Tibial nerve (tissue), 4 donors: ENCODE measurements around the gene SPI1. TPM values are rescaled to one million over a fixed set of nuclear protein-coding genes. Genes with fewer than 3 reads are reported as not detected.

ENCODE experiments used
- DNase-seq, 2 donors: peaks; one replicate each; pipeline ENCODE4 v3.0.0-alpha.2; 2019; ENCODE audit warnings: low spot score in 2 of 2
- H3K27ac ChIP-seq, 4 donors: fragments of 200-600 bp; sonication (generic) in 3 of 4; one replicate each; pipeline ENCODE4 v1.5.1; 2017 to 2019; ENCODE audit warnings: mild to moderate bottlenecking in 1 of 4
- H3K27me3 ChIP-seq, 2 donors: fragments of 200-600 bp; sonication (generic) in 1 of 2; one replicate each; pipeline versions ENCODE4 v1.5.1 to v1.6.0; 2017 to 2019
- H3K36me3 ChIP-seq, 3 donors: fragments of 200-600 bp; sonication (generic); one replicate each; pipeline ENCODE4 v1.5.1; 2018 to 2019
- H3K4me1 ChIP-seq, 4 donors: fragments of 200-600 bp; sonication (generic) in 3 of 4; one replicate each; pipeline ENCODE4 v1.5.1; 2017 to 2019
- H3K4me3 ChIP-seq, 4 donors: fragments of 200-600 bp; sonication (generic) in 3 of 4; one replicate each; pipeline ENCODE4 v1.5.1; 2017 to 2019; ENCODE audit warnings: mild to moderate bottlenecking in 1 of 4, moderate library complexity in 1 of 4
- H3K9me3 ChIP-seq, 4 donors: fragments of 200-600 bp; sonication (generic) in 3 of 4; one replicate each; pipeline ENCODE4 v1.5.1; 2017 to 2019
- EP300 ChIP-seq, 2 donors: sonication (generic); formaldehyde crosslinking; IDR thresholded peaks; one replicate each; pipeline ENCODE4 v1.6.1; 2017; ENCODE audit warnings: antibody characterized with exemption in 2 of 2, mild to moderate bottlenecking in 1 of 2
- POLR2A ChIP-seq, 2 donors: fragments of 450-650 bp; IDR thresholded peaks; one replicate each; pipeline ENCODE4 v1.6.1; 2017; ENCODE audit warnings: antibody characterized with exemption in 2 of 2, mild to moderate bottlenecking in 2 of 2, moderate library complexity in 2 of 2
- WGBS, 2 donors: methylation state at CpG; one replicate each; pipeline ENCODE4 v1.1.5; 2018; 5-methylcytosine and 5-hydroxymethylcytosine counted together
- total RNA-seq, 4 donors: library from RNA; depleted of rRNA; stranded (reverse); fragments of >200 nt; gene quantifications; one replicate each; pipeline ENCODE4 v1.1.0, GENCODE V29; 2016
- TF ChIP-seq, protein P1 (sequence below), 5 experiments: fragments of 200-600 bp in 3 of 5; fragments of 450-650 bp in 2 of 5; sonication (generic) in 3 of 5; IDR thresholded peaks; one replicate each; pipeline ENCODE4 v1.5.1; 2016 to 2019; ENCODE audit warnings: antibody characterized with exemption in 5 of 5, mild to moderate bottlenecking in 3 of 5, moderate library complexity in 2 of 5

The SPI1 gene
- total RNA-seq, 4 donors from 2014 or later, result 18.8 to 73.5 (median 25.2) TPM

DNA sequence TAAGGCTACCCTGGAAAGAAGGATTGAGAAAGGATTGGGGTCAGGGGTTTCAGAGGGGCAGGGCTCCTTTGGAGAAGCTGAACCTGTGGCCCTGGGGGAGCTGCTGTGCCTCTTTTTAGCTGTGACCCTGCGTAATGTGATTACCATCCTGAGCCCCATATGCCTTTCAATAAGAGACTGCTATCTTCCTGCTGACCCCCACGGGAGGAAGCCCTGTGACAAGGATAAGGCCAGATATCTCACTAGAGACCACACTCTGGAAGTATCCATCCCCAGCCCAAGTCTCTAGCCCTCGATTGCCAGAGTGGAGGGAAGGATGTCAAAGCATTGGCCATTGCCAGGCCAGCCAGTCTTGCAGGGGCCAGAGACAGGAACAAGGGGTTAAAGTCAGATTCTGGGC is 25.2 kb upstream of the SPI1 start:
- Histone ChIP-seq H3K36me3 (no peaks in the 10 kb centered on the region), H3K27ac (no peak overlapping the region), H3K4me3 (no peak overlapping the region), H3K9me3 (no peaks in the 10 kb centered on the region), H3K4me1 (peaks cover 3 to 36% (median 23%) of the 10 kb centered on the region in 4 donors), H3K27me3 (no peaks in the 10 kb centered on the region)
- 73 to 76% methylated on average over 3 of the region's 3 CpGs for WGBS, 2 donors
- no peak for DNase-seq
- TF ChIP-seq, protein P1, sequence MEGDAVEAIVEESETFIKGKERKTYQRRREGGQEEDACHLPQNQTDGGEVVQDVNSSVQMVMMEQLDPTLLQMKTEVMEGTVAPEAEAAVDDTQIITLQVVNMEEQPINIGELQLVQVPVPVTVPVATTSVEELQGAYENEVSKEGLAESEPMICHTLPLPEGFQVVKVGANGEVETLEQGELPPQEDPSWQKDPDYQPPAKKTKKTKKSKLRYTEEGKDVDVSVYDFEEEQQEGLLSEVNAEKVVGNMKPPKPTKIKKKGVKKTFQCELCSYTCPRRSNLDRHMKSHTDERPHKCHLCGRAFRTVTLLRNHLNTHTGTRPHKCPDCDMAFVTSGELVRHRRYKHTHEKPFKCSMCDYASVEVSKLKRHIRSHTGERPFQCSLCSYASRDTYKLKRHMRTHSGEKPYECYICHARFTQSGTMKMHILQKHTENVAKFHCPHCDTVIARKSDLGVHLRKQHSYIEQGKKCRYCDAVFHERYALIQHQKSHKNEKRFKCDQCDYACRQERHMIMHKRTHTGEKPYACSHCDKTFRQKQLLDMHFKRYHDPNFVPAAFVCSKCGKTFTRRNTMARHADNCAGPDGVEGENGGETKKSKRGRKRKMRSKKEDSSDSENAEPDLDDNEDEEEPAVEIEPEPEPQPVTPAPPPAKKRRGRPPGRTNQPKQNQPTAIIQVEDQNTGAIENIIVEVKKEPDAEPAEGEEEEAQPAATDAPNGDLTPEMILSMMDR (IDR thresholded peaks at IDR 0.05), result no peak
- TF ChIP-seq EP300 (IDR thresholded peaks at IDR 0.05) (no peak), POLR2A (IDR thresholded peaks at IDR 0.05) (no peak)

DNA sequence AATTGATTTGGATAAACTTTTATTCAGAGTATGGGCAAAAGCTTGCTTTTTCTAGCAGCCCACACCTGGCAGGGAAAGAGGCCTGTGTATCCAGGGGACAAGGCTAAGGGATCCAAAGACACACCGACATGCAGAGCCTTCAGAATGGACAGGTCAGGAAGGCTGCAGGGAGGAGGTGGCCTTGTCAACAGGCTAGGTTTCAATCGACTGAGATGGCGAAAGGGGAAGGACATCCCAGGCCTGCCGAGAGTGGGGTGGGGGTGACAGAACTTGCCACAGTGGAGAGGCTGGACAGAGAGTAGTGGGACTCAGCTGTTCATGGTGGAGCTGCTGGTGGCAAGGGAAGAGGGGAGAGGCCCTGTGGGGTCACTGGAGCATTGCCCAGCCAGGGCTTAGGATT is 24.8 kb upstream of the SPI1 start:
- no peak for DNase-seq
- H3K4me1 ChIP-seq, result peaks cover 3 to 36% (median 23%) of the 10 kb centered on the region in 4 donors
- no peak overlapping the region for H3K27ac ChIP-seq
- H3K36me3 ChIP-seq, result no peaks in the 10 kb centered on the region
- TF ChIP-seq POLR2A (IDR thresholded peaks at IDR 0.05) (no peak), EP300 (IDR thresholded peaks at IDR 0.05) (no peak)
- TF ChIP-seq, protein P1 (IDR thresholded peaks at IDR 0.05), result no peak
- no peaks in the 10 kb centered on the region for H3K9me3 ChIP-seq
- no peaks in the 10 kb centered on the region for H3K27me3 ChIP-seq
- WGBS, 2 donors, result 60 to 73% methylated on average over 4 of the region's 4 CpGs
- H3K4me3 ChIP-seq, result no peak overlapping the region

DNA sequence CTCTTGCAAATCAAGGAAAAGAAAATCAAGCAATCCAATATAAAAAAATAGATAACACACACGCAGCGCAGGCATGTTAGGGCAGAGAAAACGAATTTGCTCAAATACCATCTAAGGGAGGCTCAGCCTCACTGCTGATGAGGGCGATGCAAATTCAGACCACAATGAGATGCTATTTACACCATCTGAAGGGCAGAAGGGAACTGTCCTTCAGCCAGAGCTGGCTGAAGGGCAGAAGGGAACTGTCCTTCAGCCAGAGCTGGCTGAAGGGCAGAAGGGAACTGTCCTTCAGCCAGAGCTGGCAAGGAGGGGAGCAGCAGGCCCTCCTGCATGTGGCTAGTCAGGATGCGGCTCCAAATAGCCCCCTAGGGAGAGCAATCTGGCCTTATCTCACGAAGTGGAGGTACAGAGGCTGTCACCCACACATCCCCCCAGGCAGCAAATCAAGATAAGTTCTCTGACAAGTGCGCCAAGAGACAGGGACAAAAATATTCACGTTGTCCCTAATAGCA is 22.5 kb upstream of the SPI1 start:
- no peak for DNase-seq
- H3K27me3 ChIP-seq, result no peaks in the 10 kb centered on the region
- peak overlapping the region; percentile 67 to 86 (median 85) for H3K27ac ChIP-seq
- no peaks in the 10 kb centered on the region for H3K36me3 ChIP-seq
- no peaks in the 10 kb centered on the region for H3K9me3 ChIP-seq
- H3K4me3 ChIP-seq, result peak overlapping the region; percentile 44 to 81 (median 66)
- WGBS, 2 donors, result 31 to 35% methylated on average over 8 of the region's 8 CpGs
- TF ChIP-seq POLR2A (IDR thresholded peaks at IDR 0.05) (no peak), EP300 (IDR thresholded peaks at IDR 0.05) (no peak)
- TF ChIP-seq, protein P1 (IDR thresholded peaks at IDR 0.05), result no peak
- H3K4me1 ChIP-seq, result peaks cover 3 to 22% (median 9%) of the 10 kb centered on the region in 4 donors

DNA sequence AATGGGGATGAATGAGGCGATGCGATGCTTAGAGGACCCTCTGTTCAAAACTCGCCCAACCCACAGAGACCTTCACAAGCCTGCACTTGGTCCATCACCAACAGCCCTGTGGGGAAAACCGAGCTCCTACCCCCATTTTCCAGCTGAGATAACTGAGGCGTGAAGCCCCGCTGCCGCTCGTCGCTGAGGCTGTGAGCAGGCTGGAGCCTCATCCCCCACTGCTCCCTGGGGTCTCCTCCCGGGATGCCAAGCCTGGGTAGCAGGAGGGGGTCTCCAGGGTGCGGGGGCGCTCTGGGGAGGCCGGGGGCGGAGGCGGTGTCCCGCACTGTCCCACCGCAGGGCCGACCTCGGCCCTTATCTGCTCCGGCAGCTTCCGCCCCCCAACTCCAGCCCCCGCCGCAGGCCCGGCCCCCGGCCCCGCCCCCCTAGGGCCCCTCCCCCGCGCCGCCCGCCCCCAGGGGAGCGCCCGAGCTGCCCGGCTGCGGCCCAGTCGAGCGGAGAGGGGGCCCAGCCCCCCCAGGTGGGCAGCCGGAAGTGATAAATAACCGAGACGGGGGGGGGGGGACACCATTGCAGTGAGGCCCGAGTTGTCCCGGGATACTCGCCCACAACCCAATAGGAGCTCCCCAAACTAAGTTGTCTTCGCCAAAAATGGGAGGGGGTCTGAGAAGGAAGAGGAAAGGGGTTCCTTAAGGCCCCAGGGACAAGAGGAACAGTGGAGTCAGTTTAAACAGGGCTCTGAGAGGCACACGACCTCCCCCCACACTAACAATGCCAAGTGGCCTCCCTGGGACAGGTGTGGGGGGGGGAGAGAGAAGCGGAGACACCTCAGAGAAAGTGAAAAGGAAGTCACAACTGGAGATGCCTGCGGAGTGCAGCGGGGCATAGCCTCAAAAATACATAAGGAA is 21.8 kb upstream of the SPI1 start:
- Histone ChIP-seq H3K9me3 (no peaks in the 10 kb centered on the region), H3K36me3 (no peaks in the 10 kb centered on the region), H3K27me3 (no peaks in the 10 kb centered on the region), H3K4me3 (peak overlapping the region; percentile 44 to 81 (median 66)), H3K27ac (peak overlapping the region; percentile 67 to 86 (median 85)), H3K4me1 (peaks cover 3 to 22% (median 13%) of the 10 kb centered on the region in 4 donors)
- TF ChIP-seq POLR2A (IDR thresholded peaks at IDR 0.05) (no peak), EP300 (IDR thresholded peaks at IDR 0.05) (no peak)
- TF ChIP-seq, protein P1 (IDR thresholded peaks at IDR 0.05), result no peak
- no peak for DNase-seq
- WGBS, 2 donors, result 7 to 9% methylated on average over 19 to 28 of the region's 47 CpGs

DNA sequence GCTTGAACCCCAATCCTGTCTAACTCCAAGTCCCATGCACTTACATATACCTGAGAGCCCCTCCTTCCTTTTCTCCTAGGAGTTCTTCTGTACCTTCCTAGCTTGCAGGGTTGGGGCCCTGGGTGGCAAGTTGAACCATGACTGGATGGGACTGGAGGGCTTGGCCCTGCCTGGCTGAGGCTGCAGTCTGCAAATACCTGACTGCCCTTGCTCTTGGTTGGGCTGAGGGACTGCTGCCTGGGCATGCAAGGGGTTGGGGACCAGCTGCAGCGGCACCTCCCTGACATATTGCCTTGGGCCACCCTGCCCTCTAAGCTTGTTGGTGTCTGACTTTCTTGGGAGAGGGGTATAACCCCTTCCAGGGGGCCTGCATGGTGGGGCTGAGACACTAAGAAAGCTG is 20.2 kb upstream of the SPI1 start:
- H3K9me3 ChIP-seq, result no peaks in the 10 kb centered on the region
- H3K27me3 ChIP-seq, result no peaks in the 10 kb centered on the region
- 80% methylated on average over 1 of the region's 1 CpG; no CpG with 5 or more reads in 1 of the 2 donors for WGBS, 2 donors
- no peak for DNase-seq
- TF ChIP-seq POLR2A (IDR thresholded peaks at IDR 0.05) (no peak), EP300 (IDR thresholded peaks at IDR 0.05) (no peak)
- TF ChIP-seq, protein P1 (IDR thresholded peaks at IDR 0.05), result no peak
- peaks cover 3 to 27% (median 16%) of the 10 kb centered on the region in 4 donors for H3K4me1 ChIP-seq
- no peaks in the 10 kb centered on the region for H3K36me3 ChIP-seq
- H3K4me3 ChIP-seq, result no peak overlapping the region
- H3K27ac ChIP-seq, result no peak overlapping the region
